ENCODE data around the gene LMAN1L.

- no peak for TF ChIP-seq CTCF (IDR thresholded peaks at IDR 0.05; ENCODE audit: low read depth, low read length)
- TF ChIP-seq POLR2A (IDR thresholded peaks at IDR 0.05; ENCODE audit: extremely low read depth, insufficient read length): no peak
Observed at GRCh38 chr15:74777769-74778598, 34.7 kb upstream of the LMAN1L start.
